Caco-2 (cell line): Measurements from ENCODE around the gene DNAJC10. TPM values are rescaled to one million over a fixed set of nuclear protein-coding genes. Genes with fewer than 3 reads are reported as not detected.

Experiments
- BruUV-seq: library from RNA; stranded (reverse); fragments of 400-500 nt; replicated peaks from 2 replicates; lab custom pipeline; 2021; lab: Mats Ljungman, UMichigan
- CTCF ChIA-PET: fragments of 300-600 bp; sonication (Branson Sonifier 250); formaldehyde crosslinking; loops from one replicate; lab custom pipeline; 2022; ENCODE audit warnings: antibody characterized with exemption; lab: Charles Lee
- POLR2A ChIA-PET: fragments of 300-600 bp; sonication (Branson Sonifier 250); formaldehyde crosslinking; loops from one replicate; lab custom pipeline; 2022; ENCODE audit warnings: antibody characterized with exemption; lab: Charles Lee
- DNase-seq, 2 experiments: peaks; one replicate each; pipeline versions ENCODE4 v3.0.0 to v3.0.0-alpha.2; 2020 to 2022
- H3K27me3 ChIP-seq: replicated peaks from 2 replicates; pipeline ENCODE4 v1.6.0; 2011; ENCODE audit warnings: low read length; ENCODE audit not compliant: control insufficient read depth, insufficient read depth
- H3K36me3 ChIP-seq: 2 replicates; pipeline ENCODE4 v1.5.1; 2011; ENCODE audit warnings: low read length; ENCODE audit not compliant: control insufficient read depth, insufficient read depth
- H3K4me1 ChIP-seq: fragments of 250-450 bp; sonication (Bioruptor Pico); 2 replicates; pipeline ENCODE4 v1.5.1; 2020; ENCODE audit warnings: mild to moderate bottlenecking
- H3K4me3 ChIP-seq: 2 replicates; pipeline ENCODE4 v1.5.1; 2011; ENCODE audit warnings: low read depth, mild to moderate bottlenecking, control low read depth, low read length
- H3K9me3 ChIP-seq: fragments of 250-450 bp; sonication (Bioruptor Pico); 2 replicates; pipeline ENCODE4 v1.5.1; 2020; ENCODE audit warnings: mild to moderate bottlenecking, moderate library complexity
- H3K27ac Mint-ChIP-seq: one replicate; pipeline ENCODE4 v1.8.0; 2022; ENCODE audit warnings: mixed read lengths; ENCODE audit not compliant: unreplicated experiment
- H3K27me3 Mint-ChIP-seq: one replicate; pipeline ENCODE4 v1.8.0; 2022; ENCODE audit warnings: mixed read lengths; ENCODE audit not compliant: insufficient read depth, unreplicated experiment
- H3K36me3 Mint-ChIP-seq: one replicate; pipeline ENCODE4 v1.8.0; 2022; ENCODE audit warnings: mild to moderate bottlenecking, mixed read lengths; ENCODE audit not compliant: insufficient read depth, unreplicated experiment
- H3K4me1 Mint-ChIP-seq: one replicate; pipeline ENCODE4 v1.8.0; 2022; ENCODE audit warnings: low read depth, mixed read lengths; ENCODE audit not compliant: unreplicated experiment
- H3K4me3 Mint-ChIP-seq: one replicate; pipeline ENCODE4 v1.8.0; 2022; ENCODE audit warnings: mild to moderate bottlenecking, moderate library complexity, mixed read lengths; ENCODE audit not compliant: unreplicated experiment
- H3K9me3 Mint-ChIP-seq: one replicate; pipeline ENCODE4 v1.8.0; 2022; ENCODE audit warnings: mixed read lengths; ENCODE audit not compliant: unreplicated experiment
- intact Hi-C: fragments of 100-400 bp; cut with micrococcal nuclease; formaldehyde crosslinking; loops from one replicate; pipeline ENCODE4 v1.10.0; 2022; ENCODE audit not compliant: unreplicated experiment
- total RNA-seq: library from RNA; stranded (reverse); gene quantifications from 2 replicates; pipeline ENCODE4 v1.2.3, GENCODE V29; 2022
- TF ChIP-seq, protein P1 (sequence below), 2 experiments: fragments of 200-600 bp in 1 of 2; IDR thresholded peaks; 1 replicate in 1 of 2; 2 replicates in 1 of 2; pipeline versions ENCODE4 v1.5.1 to v1.8.0; 2011 to 2022; ENCODE audit warnings: antibody characterized with exemption in 1 of 2, control low read depth in 1 of 2, inconsistent platforms in 1 of 2, low read depth in 1 of 2, low read length in 1 of 2, mild to moderate bottlenecking in 1 of 2, moderate library complexity in 1 of 2; ENCODE audit not compliant: insufficient read depth in 1 of 2, severe bottlenecking in 1 of 2, unreplicated experiment in 1 of 2

DNAJC10 gene
- total RNA-seq, 1 experiment from 2014 or later: 109 TPM

DNA sequence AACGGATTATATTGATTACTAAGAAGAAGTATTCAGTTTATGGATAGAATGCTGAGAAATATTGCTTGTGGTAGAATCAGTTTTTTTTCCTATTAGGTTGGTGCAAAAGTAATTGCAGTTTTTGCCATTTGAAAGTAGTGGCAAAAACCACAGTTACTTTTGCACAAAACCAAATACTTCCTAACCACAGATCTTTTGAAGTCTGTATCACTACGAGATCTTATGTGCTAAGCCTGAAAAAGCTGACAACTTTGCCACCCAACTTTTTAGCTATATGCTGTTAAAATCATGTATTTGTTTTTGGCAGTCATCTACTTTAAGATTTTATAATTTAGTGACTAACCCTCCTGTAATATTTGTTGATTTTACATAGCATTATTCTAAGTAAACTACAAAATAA, 24.6 kb downstream of the DNAJC10 start:
- Histone ChIP-seq H3K9me3 (no peaks in the 10 kb centered on the region; the same call in 1 of the 2 replicates), H3K4me3 (no peak overlapping the region), H3K27me3 (no peaks in the 10 kb centered on the region), H3K36me3 (no peaks in the 10 kb centered on the region), H3K4me1 (no peaks in the 10 kb centered on the region)
- no peak overlapping the region for H3K27ac Mint-ChIP-seq
- H3K36me3 Mint-ChIP-seq: peaks cover 23% of the 10 kb centered on the region
- TF ChIP-seq, protein P1, sequence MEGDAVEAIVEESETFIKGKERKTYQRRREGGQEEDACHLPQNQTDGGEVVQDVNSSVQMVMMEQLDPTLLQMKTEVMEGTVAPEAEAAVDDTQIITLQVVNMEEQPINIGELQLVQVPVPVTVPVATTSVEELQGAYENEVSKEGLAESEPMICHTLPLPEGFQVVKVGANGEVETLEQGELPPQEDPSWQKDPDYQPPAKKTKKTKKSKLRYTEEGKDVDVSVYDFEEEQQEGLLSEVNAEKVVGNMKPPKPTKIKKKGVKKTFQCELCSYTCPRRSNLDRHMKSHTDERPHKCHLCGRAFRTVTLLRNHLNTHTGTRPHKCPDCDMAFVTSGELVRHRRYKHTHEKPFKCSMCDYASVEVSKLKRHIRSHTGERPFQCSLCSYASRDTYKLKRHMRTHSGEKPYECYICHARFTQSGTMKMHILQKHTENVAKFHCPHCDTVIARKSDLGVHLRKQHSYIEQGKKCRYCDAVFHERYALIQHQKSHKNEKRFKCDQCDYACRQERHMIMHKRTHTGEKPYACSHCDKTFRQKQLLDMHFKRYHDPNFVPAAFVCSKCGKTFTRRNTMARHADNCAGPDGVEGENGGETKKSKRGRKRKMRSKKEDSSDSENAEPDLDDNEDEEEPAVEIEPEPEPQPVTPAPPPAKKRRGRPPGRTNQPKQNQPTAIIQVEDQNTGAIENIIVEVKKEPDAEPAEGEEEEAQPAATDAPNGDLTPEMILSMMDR (IDR thresholded peaks at IDR 0.05; ENCODE audit: insufficient read depth in 1 of 2, low read depth in 1 of 2, low read length in 1 of 2, severe bottlenecking in 1 of 2, unreplicated experiment in 1 of 2): no peak
- intact Hi-C loops: no loop called here
- peaks cover 9% of the 10 kb centered on the region for H3K4me1 Mint-ChIP-seq
- H3K27me3 Mint-ChIP-seq: no peaks in the 10 kb centered on the region
- ChIA-PET CTCF (no interaction called here), POLR2A (no interaction called here)
- no peaks in the 10 kb centered on the region for H3K9me3 Mint-ChIP-seq
- no peak overlapping the region for H3K4me3 Mint-ChIP-seq
- no TSS peak for BruUV-seq
- no peak for DNase-seq

DNA sequence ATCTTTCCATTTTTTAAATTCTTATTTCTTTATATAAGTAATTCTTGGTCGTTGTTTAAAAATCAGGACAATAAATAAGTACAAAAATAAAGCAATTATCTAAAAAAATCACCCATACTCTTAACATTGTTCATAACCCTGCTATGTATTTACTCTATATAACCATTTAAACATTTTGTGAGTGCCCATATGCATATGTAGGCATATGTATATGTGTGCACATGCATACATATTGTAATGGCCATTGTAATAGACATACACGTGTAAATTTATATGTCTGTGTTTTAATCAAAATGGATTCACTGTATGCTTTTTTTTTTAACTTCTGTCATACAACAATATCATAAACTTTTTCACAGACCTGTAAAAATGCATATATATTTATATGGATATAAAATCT, 25.6 kb downstream of the DNAJC10 start:
- no peak overlapping the region for H3K27ac Mint-ChIP-seq
- H3K4me3 ChIP-seq: no peak overlapping the region
- POLR2A ChIA-PET: no interaction called here

DNA sequence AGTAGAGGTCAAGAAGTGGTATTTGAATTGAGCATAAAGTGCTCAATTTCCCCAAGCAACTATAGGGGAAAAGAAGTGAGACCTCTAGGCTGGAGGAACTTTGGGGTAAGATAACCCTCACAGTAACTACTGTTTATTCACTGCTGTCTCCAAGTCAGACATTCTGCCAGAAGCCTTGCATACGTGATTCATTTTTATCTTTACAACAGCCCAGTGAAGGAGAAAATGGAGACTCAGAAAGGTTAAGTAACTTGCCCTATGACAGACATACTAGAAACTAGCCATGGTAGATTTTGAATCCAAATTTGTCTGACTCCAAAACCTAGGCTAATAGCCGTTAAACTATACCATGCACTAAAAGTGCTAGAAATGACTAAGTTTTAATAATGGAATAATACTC, 28.4 kb downstream of the DNAJC10 start:
- Mint-ChIP-seq H3K36me3 (peaks cover 15% of the 10 kb centered on the region), H3K9me3 (no peaks in the 10 kb centered on the region), H3K27ac (no peak overlapping the region), H3K4me1 (peaks cover 9% of the 10 kb centered on the region), H3K4me3 (no peak overlapping the region), H3K27me3 (no peaks in the 10 kb centered on the region)
- DNase-seq: no peak
- intact Hi-C loops: no loop called here
- H3K4me3 ChIP-seq: no peak overlapping the region
- H3K9me3 ChIP-seq: no peaks in the 10 kb centered on the region; the same call in 1 of the 2 replicates
- TF ChIP-seq, protein P1 (IDR thresholded peaks at IDR 0.05; ENCODE audit: insufficient read depth in 1 of 2, low read depth in 1 of 2, low read length in 1 of 2, severe bottlenecking in 1 of 2, unreplicated experiment in 1 of 2): no peak
- no TSS peak for BruUV-seq
- no peaks in the 10 kb centered on the region for H3K36me3 ChIP-seq
- POLR2A ChIA-PET: no interaction called here
- no peaks in the 10 kb centered on the region for H3K4me1 ChIP-seq
- H3K27me3 ChIP-seq: no peaks in the 10 kb centered on the region
- CTCF ChIA-PET: no interaction called here

More for the DNA sequence above, 25.6 kb downstream of the DNAJC10 start:
- H3K9me3 Mint-ChIP-seq: no peaks in the 10 kb centered on the region
- H3K4me1 Mint-ChIP-seq: peaks cover 9% of the 10 kb centered on the region
- intact Hi-C loops: no loop called here
- DNase-seq: no peak
- no TSS peak for BruUV-seq
- no peaks in the 10 kb centered on the region for H3K4me1 ChIP-seq
- H3K27me3 ChIP-seq: no peaks in the 10 kb centered on the region
- H3K27me3 Mint-ChIP-seq: no peaks in the 10 kb centered on the region
- H3K36me3 Mint-ChIP-seq: peaks cover 22% of the 10 kb centered on the region
- H3K9me3 ChIP-seq: no peaks in the 10 kb centered on the region; the same call in 1 of the 2 replicates
- H3K4me3 Mint-ChIP-seq: no peak overlapping the region
- TF ChIP-seq, protein P1 (IDR thresholded peaks at IDR 0.05; ENCODE audit: insufficient read depth in 1 of 2, low read depth in 1 of 2, low read length in 1 of 2, severe bottlenecking in 1 of 2, unreplicated experiment in 1 of 2): no peak
- CTCF ChIA-PET: no interaction called here
- H3K36me3 ChIP-seq: no peaks in the 10 kb centered on the region
